HG03196 (cell line): ENCODE results near the gene THAP7.
"Not testable (repeated sequence)": the region's sequence is repeated elsewhere in the genome, so short reads cannot be mapped to it uniquely, and the experiment has no call there.

Experiments used
- ATAC-seq: cut with Tn5 transposase; IDR thresholded peaks from one replicate; pipeline ENCODE4 v1.9.1; 2021; ENCODE audit not compliant: unreplicated experiment

The THAP7 gene

DNA sequence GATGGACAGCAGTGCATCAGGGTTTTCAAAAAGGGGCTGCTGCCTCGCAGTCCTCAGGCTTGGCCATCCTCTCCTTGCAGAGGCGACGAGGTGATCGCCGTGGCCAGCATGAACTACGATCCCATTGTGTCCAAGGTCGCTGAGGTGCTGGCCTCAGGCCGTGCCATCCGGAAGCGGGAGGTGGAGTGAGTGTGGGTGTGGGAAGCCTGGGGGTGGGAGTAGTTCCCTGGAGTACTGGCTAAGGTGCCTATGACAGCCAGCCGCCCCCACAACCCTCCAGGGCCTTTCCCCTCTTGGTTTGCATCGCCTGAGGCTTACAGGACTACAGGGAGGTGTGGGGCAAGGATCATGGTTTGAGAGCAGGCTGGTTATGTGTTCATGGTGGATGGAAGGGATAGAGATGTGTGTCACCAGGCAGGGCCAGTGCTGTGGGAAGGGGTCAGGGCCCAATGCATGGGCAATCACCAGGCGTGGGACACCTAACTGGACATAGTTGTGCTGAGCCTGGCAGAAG is 21.9 kb downstream of the THAP7 start:
- ATAC-seq, result no peak

DNA sequence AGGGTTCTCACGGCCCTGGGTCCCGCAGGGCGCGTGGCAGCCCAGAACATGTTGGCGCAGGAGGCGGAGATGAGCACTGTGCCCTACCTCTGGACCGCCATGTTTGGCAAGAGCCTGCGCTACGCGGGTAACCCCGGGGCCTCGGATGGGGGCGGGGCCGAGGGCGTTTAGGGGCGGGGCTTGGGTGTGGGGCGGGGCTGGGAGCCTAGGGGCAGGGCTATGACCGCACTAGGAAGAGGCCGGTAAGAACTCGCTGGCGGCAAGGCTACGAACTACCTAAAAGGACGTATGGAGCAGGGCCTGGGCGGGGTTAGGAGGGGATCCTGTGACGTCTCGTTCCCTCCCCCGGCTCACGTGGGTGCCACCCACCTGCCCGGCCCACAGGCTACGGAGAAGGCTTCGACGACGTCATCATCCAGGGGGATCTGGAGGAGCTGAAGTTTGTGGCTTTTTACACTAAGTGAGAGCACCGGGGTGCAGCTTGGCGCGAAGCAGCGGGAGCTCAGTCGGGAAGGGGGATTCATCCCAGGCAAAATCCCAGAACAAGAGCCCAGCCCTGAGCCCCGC is 22.6 kb downstream of the THAP7 start:
- no peak for ATAC-seq

DNA sequence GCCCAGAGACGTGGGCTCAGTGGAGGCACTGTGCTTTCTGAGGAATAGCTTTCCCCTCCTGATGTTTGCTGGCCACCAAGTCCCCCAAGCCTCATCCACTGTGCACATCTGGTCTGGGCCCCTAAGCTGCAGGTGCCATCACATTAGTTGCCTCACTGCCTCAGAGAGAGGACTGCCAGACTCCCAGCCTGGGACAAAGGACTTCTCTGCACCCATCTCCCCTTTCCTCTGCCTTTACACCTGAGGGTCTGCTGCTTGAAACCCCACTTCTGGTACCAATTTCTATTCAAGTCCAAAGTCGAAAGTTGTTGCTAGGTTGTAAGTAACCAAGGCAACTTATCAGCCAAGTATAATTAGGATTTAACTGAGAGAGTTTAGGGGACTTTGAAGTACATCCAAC is 23.5 kb downstream of the THAP7 start:
- ATAC-seq, result no peak

DNA sequence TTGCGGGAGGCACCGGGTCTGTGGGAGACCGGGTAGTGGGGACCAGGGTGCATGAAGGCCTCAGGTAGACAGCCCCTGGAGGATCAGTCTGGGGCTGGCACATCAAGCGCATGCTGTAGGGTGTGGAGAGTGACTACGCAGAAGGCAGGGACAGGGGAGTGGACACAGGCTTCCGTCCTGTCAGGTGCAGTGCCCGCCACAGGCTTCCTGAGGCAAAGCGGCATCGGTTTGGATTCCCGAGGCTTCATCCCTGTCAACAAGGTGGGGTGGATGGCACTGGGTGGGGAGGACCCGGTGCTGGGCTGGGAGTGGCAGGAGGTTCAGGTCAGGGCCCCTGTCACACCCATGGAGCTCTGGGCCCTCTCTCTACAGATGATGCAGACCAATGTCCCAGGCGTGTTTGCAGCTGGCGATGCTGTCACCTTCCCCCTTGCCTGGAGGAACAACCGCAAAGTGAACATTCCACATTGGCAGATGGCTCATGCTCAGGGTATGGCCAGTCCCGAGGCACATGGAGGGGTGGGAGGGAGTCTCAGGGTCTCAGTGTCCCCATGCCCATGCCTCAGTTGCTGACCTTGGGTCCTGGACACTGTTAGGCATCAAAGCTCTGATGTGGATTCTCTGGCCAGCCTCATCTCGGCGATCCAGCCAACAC is 24.3 kb downstream of the THAP7 start:
- no peak for ATAC-seq

GRCh38 chr22:20977019-20977418 is 24.9 kb downstream of the THAP7 start:
- ATAC-seq, result no peak

DNA sequence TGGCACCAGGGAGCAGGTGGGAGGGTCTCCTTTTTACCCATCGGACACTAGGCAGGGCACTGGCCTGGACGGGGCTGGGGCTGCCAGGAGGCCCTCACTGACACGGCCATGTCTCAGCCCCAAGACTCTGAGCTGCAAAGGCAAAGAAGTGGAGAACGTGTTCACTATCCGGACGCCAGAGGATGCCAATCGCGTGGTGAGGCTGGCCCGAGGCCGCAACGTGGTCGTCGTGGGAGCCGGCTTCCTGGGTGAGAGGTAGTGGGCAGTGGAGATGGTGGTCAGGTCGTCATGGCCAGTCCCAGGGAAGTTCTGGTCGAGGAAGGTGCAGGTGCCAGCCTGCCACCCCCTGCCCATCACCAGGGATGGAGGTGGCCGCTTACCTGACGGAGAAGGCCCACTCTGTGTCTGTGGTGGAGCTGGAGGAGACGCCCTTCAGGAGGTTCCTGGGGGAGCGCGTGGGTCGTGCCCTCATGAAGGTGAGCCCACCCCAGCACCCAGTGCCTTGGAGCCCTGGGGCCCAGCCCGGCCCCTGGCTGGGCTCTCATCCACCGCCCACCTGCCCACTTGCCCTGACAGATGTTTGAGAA is 25.5 kb downstream of the THAP7 start:
- no peak for ATAC-seq

GRCh38 chr22:20975541-20976290 is 26.2 kb downstream of the THAP7 start:
- ATAC-seq, result no peak

DNA sequence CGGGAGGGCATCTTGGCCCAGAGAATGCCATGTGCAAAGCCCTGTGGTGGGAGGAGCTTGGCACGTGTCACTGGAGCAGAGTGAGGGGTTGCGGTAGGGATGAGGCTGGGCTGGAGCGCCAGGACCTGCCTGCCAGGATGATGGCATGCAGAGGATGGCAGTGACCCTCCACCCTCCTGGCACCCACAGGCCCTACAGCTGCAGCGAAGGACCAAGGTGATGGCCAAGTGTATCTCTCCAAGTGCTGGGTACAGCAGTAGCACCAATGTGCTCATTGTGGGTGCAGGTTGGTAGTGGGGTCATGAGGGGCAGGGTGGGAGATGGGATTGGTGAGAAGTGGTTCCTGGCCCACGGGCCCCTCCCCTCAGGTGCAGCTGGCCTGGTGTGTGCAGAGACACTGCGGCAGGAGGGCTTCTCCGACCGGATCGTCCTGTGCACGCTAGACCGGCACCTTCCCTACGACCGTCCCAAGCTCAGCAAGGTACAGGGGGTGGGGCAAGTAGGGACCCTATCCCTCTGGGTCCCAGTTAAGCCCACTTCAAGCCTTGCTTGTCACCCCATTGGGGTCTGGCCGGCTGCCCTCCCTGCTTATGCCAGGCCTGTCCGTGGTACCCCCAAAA is 27.5 kb downstream of the THAP7 start:
- no peak for ATAC-seq

DNA sequence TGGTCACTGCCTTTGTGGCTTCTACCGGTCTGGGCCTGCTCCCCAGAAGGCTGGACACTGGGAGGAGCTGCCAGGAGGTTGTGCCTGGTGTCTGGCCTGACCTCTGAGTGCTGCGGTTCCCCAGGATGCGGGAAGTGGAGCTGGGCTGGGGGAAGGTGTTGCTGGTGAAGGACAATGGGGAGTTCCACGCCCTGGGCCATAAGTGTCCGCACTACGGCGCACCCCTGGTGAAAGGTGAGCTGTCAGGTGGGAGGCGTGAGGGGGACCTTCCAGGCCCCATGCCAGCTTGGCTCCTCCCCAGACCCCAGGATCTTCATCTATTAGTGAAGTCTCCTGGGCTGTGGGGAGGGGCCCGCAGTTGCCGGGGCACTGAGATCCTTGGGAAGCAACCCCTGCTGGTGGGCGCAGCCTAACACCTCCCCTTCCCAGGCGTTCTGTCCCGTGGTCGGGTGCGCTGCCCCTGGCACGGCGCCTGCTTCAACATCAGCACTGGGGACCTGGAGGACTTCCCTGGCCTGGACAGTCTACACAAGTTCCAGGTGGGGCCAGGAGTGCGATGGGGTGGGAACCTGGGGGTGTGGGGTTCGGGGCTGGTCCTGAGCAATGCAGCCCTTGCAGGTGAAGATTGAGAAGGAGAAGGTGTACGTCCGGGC is 28.2 kb downstream of the THAP7 start:
- no peak for ATAC-seq

- no peak for ATAC-seq
Measured at GRCh38 chr22:20972933-20973577, 28.9 kb downstream of the THAP7 start.

DNA sequence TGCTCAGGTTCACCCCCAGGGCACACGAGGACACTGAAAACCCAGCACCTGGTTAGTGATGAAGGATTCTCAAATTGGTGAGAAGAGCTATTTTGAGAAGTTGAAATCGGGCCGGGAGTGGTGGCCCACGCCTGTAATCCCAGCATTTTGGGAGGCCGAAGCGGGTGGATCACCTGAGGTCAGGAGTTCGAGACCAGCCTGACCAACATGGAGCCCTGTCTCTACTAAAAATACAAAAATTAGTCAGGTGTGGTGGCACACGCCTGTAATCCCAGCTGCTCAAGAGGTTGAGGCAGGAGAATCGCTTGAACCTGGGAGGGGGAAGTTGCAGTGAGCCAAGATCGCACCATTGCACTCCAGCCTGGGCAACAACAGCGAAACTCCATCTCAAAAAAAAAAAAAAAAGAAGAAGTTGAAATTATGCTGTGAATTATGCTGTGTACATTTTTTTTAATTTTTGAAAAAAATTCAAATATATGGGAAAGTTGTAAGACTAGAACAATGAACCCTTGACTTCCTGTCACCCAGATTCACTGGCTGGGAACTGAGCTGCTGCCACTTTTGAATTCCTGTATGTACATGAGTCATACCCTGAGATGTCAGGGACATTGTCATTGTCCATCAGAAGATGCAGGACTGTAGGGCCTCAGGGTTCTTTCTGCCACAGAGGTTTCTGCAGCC is 29.8 kb downstream of the THAP7 start:
- not testable (repeated sequence) for ATAC-seq

GRCh38 chr22:20970939-20971657 is 30.8 kb downstream of the THAP7 start:
- ATAC-seq, result no peak

GRCh38 chr22:20968281-20968977 is 33.5 kb downstream of the THAP7 start:
- ATAC-seq, result no peak

GRCh38 chr22:20967697-20968211 is 34.2 kb downstream of the THAP7 start:
- ATAC-seq, result no peak

DNA sequence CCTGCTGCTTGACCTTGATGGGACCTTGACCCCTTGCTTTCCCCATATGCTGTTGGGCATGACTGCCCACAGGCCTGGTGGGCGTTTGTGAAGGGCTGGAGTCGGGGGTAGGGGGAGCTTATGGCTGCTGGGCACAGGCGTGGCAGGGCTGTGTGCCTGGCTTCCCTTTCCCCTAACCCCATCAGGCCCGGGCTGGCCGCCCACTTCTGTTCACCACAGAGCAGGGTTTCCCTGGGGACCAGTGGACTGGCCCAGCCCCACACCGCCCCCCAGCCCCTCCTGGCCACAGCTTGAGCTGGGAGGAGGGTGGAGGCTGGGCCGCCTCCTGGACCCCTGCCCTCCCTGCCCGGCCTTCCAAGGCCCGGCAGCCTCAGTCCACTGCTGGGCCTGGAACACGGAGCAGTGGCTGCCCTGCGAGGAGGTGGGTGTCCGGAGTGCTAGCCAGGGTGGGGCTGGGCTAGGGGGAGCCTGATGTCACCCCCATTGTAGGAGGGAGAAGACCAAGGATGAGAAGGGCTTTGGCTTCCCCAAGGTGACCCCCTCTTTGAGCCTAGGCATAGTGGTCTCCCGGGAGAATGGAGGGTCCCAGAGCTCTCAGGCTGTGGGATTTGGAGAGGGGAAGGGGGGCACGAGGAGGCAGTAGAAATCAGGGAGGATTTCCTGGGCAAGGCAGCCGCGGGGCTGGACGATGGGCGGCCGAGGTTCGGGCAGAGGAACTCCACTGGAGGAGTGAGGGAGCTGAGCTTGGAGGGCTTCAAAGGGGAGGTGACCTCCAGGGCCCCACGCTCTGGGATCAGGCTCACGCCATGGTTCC is 34.8 kb downstream of the THAP7 start, which contains the start of gene AIFM3:
Gene AIFM3 (plus strand): TSS at position 373 of the 814 bp plus-strand sequence. CDS start 690 bp downstream, outside the sequence.
- no peak for ATAC-seq

GRCh38 chr22:20965888-20966855 is 35.7 kb downstream of the THAP7 start:
- ATAC-seq, result no peak
